Measurements from ENCODE around the gene TPST2. TPM values are rescaled to one million over a fixed set of nuclear protein-coding genes. Genes with fewer than 3 reads are reported as not detected.
A peak's percentile ranks its signal among the peaks of the same experiment; 100 is the strongest.

Gene TPST2
- polyA plus RNA-seq, 2 of the 4 experiments (the other 2 are of a cell fraction) = 10.3 to 10.5 TPM

DNA sequence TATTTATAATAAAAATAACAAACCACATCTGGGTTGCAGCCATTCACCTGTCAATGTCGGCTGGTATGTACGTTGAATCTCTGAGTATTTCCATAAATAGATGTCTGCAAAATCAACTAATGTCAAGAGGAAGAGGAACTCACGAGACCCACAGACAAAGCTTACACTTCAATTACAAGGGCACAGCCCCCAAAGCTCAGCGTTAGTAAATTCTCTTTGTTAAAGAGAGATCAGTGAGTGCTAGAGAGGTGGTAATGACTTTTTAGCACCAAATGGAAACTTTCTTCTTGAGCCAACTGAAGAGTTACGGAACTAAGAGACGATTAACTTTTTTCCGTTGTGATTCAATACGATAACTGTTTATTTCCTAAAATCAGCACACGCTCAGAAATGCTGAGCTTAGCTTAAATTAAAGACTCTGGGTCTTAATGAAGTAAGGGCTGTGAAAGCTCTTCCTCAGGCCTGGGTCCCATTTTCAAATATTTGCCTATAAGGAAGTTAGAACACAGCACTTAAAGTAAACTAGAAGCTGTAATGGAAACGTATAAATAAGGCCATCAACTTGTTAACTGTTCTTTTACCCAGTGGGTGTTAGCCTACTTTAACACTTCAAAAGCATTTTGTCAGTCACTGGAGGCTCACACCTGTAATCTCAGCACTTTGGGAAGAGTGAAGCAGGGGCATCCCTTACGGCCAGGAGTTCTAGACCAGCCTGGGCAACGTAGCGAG is 54.9 kb downstream of the TPST2 start:
- FAIRE-seq (no peak), ATAC-seq (no peak), DNase-seq (ENCODE audit: low read depth in 1 of 2, low spot score in 1 of 2) (no peak)
- Histone ChIP-seq H3K4me1 (peaks cover 1% of the 10 kb centered on the region; the same call in 2 of the 3 replicates), H3K9me3 (no peaks in the 10 kb centered on the region), H3K27ac (no peak overlapping the region), H3K4me3 (no peak overlapping the region), H3K4me2 (no peak overlapping the region)
- ChIA-PET POLR2A (no interaction called here), CTCF (no interaction called here)
- TF ChIP-seq ZFP36 (IDR thresholded peaks at IDR 0.05; ENCODE audit: borderline replicate concordance, partially characterized antibody) (no peak), MAFK (IDR thresholded peaks at IDR 0.05; ENCODE audit: partially characterized antibody) (peak; percentile 74)
- WGBS (ENCODE audit: missing lambda C conversion rate) = 85% methylated on average over 13 of the region's 13 CpGs

DNA sequence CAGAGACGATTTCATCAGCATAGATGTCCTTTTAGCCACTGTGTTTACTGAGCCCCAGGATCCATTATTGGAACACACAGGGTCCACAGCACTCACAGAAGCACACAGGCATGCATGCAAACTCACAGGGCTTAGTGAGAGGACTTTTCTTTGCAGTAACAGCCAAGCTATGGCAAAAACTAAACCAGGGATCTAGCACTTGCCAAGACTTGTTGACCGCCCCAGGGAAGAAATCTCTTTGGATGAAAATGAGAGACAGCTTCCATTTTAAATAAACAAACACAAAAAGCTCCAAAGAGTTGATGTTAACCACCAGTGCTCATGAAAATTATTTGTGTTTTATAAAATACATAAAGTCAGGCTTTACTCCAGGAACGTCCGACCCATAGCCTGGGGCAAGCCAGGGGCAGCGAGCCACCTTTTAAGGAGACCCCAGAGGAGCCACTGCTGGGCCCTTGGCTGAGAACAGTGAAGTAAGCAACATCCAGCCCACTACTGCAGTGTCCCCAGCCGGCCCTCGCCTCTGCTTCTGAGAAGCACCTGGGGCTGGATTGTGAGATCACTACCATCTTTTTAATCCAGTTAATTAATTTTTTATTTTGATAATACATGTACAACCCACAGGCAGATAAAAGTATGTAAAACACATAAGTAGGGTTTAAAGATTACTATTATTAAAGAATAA is 55.6 kb downstream of the TPST2 start:
- ATAC-seq (no peak), DNase-seq (ENCODE audit: low read depth in 1 of 2, low spot score in 1 of 2) (no peak), FAIRE-seq (no peak)
- Histone ChIP-seq H3K4me3 (no peak overlapping the region), H3K4me2 (no peak overlapping the region), H3K27ac (no peak overlapping the region), H3K4me1 (peaks cover 9% of the 10 kb centered on the region), H3K9me3 (no peaks in the 10 kb centered on the region)
- WGBS (ENCODE audit: missing lambda C conversion rate) = 91% methylated on average over 7 of the region's 7 CpGs
- TF ChIP-seq, protein P1, sequence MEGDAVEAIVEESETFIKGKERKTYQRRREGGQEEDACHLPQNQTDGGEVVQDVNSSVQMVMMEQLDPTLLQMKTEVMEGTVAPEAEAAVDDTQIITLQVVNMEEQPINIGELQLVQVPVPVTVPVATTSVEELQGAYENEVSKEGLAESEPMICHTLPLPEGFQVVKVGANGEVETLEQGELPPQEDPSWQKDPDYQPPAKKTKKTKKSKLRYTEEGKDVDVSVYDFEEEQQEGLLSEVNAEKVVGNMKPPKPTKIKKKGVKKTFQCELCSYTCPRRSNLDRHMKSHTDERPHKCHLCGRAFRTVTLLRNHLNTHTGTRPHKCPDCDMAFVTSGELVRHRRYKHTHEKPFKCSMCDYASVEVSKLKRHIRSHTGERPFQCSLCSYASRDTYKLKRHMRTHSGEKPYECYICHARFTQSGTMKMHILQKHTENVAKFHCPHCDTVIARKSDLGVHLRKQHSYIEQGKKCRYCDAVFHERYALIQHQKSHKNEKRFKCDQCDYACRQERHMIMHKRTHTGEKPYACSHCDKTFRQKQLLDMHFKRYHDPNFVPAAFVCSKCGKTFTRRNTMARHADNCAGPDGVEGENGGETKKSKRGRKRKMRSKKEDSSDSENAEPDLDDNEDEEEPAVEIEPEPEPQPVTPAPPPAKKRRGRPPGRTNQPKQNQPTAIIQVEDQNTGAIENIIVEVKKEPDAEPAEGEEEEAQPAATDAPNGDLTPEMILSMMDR (IDR thresholded peaks at IDR 0.05) = no peak
- TF ChIP-seq POLR2AphosphoS2 (conservative IDR thresholded peaks at IDR 0.05; ENCODE audit: low read length) (no peak), FOSL2 (IDR thresholded peaks at IDR 0.05) (no peak), FOSL2 (CRISPR knock-in tag; IDR thresholded peaks at IDR 0.05) (no peak), ZSCAN20 (CRISPR knock-in tag; IDR thresholded peaks at IDR 0.05) (no peak), HEYL (CRISPR knock-in tag; IDR thresholded peaks at IDR 0.05) (no peak), GATA3 (IDR thresholded peaks at IDR 0.05; ENCODE audit: borderline replicate concordance) (no peak), HOXA7 (CRISPR knock-in tag; IDR thresholded peaks at IDR 0.05) (no peak), POLR2A (IDR thresholded peaks at IDR 0.05; ENCODE audit: low read length) (no peak), ZNF302 (CRISPR knock-in tag; IDR thresholded peaks at IDR 0.05) (no peak), TP53 (CRISPR knock-in tag; IDR thresholded peaks at IDR 0.05) (no peak)
- TF ChIP-seq, protein P2, sequence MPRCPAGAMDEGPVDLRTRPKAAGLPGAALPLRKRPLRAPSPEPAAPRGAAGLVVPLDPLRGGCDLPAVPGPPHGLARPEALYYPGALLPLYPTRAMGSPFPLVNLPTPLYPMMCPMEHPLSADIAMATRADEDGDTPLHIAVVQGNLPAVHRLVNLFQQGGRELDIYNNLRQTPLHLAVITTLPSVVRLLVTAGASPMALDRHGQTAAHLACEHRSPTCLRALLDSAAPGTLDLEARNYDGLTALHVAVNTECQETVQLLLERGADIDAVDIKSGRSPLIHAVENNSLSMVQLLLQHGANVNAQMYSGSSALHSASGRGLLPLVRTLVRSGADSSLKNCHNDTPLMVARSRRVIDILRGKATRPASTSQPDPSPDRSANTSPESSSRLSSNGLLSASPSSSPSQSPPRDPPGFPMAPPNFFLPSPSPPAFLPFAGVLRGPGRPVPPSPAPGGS (IDR thresholded peaks at IDR 0.05) = no peak
- TF ChIP-seq, protein P3, sequence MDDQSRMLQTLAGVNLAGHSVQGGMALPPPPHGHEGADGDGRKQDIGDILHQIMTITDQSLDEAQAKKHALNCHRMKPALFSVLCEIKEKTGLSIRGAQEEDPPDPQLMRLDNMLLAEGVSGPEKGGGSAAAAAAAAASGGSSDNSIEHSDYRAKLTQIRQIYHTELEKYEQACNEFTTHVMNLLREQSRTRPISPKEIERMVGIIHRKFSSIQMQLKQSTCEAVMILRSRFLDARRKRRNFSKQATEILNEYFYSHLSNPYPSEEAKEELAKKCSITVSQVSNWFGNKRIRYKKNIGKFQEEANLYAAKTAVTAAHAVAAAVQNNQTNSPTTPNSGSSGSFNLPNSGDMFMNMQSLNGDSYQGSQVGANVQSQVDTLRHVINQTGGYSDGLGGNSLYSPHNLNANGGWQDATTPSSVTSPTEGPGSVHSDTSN (IDR thresholded peaks at IDR 0.05) = no peak
- TF ChIP-seq, protein P4, sequence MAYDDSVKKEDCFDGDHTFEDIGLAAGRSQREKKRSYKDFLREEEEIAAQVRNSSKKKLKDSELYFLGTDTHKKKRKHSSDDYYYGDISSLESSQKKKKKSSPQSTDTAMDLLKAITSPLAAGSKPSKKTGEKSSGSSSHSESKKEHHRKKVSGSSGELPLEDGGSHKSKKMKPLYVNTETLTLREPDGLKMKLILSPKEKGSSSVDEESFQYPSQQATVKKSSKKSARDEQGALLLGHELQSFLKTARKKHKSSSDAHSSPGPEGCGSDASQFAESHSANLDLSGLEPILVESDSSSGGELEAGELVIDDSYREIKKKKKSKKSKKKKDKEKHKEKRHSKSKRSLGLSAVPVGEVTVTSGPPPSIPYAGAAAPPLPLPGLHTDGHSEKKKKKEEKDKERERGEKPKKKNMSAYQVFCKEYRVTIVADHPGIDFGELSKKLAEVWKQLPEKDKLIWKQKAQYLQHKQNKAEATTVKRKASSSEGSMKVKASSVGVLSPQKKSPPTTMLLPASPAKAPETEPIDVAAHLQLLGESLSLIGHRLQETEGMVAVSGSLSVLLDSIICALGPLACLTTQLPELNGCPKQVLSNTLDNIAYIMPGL (CRISPR knock-in tag; IDR thresholded peaks at IDR 0.05; ENCODE audit: borderline replicate concordance) = no peak
- POLR2A ChIA-PET = no interaction called here
- CTCF ChIA-PET = interaction anchor here (1.1 kb wide), 1 partner anchor 24 kb away, joined by 3 read pairs; no protein-coding TSS in a partner anchor
